Loucy (cell line): ENCODE measurements around the gene GHDC.

Source experiments
- CTCF ChIP-seq: fragments of 200-600 bp; sonication (generic); conservative IDR thresholded peaks from 2 replicates; pipeline ENCODE4 v1.5.1; 2014; ENCODE audit warnings: mild to moderate bottlenecking, antibody characterized with exemption, low read length
- EZH2phosphoT487 ChIP-seq: fragments of 200-600 bp; IDR thresholded peaks from 2 replicates; pipeline ENCODE4 v1.6.1; 2018; ENCODE audit warnings: antibody characterized with exemption, mild to moderate bottlenecking, moderate library complexity, borderline replicate concordance

GRCh38 chr17:42179911-42180410 lies 14.3 kb downstream of the GHDC start:
- TF ChIP-seq CTCF (no peak), EZH2phosphoT487 (no peak)
